ENCODE data around the gene GPATCH3.

The GPATCH3 gene, protein sequence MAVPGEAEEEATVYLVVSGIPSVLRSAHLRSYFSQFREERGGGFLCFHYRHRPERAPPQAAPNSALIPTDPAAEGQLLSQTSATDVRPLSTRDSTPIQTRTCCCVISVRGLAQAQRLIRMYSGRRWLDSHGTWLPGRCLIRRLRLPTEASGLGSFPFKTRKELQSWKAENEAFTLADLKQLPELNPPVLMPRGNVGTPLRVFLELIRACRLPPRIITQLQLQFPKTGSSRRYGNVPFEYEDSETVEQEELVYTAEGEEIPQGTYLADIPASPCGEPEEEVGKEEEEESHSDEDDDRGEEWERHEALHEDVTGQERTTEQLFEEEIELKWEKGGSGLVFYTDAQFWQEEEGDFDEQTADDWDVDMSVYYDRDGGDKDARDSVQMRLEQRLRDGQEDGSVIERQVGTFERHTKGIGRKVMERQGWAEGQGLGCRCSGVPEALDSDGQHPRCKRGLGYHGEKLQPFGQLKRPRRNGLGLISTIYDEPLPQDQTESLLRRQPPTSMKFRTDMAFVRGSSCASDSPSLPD

GRCh38 chr1:26900001-26900814, at the start of gene GPATCH3:
TSS of gene GPATCH3 (minus strand) at chr1:26900467. CDS start at chr1:26900442, 25 bp downstream.
- TF ChIP-seq, protein P1, sequence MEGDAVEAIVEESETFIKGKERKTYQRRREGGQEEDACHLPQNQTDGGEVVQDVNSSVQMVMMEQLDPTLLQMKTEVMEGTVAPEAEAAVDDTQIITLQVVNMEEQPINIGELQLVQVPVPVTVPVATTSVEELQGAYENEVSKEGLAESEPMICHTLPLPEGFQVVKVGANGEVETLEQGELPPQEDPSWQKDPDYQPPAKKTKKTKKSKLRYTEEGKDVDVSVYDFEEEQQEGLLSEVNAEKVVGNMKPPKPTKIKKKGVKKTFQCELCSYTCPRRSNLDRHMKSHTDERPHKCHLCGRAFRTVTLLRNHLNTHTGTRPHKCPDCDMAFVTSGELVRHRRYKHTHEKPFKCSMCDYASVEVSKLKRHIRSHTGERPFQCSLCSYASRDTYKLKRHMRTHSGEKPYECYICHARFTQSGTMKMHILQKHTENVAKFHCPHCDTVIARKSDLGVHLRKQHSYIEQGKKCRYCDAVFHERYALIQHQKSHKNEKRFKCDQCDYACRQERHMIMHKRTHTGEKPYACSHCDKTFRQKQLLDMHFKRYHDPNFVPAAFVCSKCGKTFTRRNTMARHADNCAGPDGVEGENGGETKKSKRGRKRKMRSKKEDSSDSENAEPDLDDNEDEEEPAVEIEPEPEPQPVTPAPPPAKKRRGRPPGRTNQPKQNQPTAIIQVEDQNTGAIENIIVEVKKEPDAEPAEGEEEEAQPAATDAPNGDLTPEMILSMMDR (IDR thresholded peaks at IDR 0.05), result no peak
- no peak for TF ChIP-seq ZFX (IDR thresholded peaks at IDR 0.05; ENCODE audit: borderline replicate concordance)
- H3K27ac ChIP-seq, result peak within 1 kb of the TSS; percentile 85

GRCh38 chr1:26949926-26950319, 49.7 kb upstream of the GPATCH3 start:
- H3K27ac ChIP-seq, result no peak overlapping the region
- TF ChIP-seq ZFX (IDR thresholded peaks at IDR 0.05; ENCODE audit: borderline replicate concordance), result no peak
- TF ChIP-seq, protein P1 (IDR thresholded peaks at IDR 0.05), result no peak

DNA sequence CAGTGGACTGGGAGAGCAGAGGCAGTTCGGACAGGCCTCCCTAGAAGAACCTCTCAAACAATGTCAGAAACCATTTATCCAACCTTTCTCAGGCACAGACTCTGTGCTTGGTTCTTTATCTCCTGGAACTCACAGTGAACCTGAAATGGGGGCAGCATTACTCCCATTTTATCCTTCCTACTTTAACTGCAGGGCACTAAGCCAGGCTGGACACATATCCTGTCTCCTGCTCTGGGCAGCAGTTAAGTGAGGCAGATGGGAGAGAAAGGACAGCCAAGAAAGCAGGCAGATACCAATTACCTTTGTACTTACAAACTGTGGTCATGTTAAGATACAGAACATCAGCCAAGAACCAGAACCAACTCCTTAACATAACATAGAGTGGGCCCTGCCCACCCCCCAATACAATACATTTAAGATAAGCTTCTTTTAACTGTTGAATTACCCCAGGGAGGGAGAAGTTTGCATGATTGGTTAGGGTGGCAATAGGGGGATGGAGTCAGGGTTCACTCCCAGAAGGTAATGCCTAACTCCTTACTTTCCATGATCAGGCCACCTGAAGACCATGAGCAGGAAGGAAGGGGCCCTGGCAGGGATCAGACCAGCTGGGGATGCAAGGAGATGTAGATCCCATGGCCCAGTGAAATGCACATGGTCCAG, 49.1 kb upstream of the GPATCH3 start:
- peak overlapping the region; percentile 18; the same call in 1 of the 2 replicates for H3K27ac ChIP-seq
- TF ChIP-seq, protein P1 (IDR thresholded peaks at IDR 0.05), result no peak
- TF ChIP-seq ZFX (IDR thresholded peaks at IDR 0.05; ENCODE audit: borderline replicate concordance), result no peak

GRCh38 chr1:26948725-26949057, 48.4 kb upstream of the GPATCH3 start:
- H3K27ac ChIP-seq, result peak overlapping the region; percentile 18; the same call in 1 of the 2 replicates

- TF ChIP-seq ZFX (IDR thresholded peaks at IDR 0.05; ENCODE audit: borderline replicate concordance), result no peak
- TF ChIP-seq, protein P1 (IDR thresholded peaks at IDR 0.05), result no peak
- H3K27ac ChIP-seq, result peak overlapping the region; percentile 33
These were observed 46.0 kb upstream of the GPATCH3 start for GRCh38 chr1:26946270-26946669.

DNA sequence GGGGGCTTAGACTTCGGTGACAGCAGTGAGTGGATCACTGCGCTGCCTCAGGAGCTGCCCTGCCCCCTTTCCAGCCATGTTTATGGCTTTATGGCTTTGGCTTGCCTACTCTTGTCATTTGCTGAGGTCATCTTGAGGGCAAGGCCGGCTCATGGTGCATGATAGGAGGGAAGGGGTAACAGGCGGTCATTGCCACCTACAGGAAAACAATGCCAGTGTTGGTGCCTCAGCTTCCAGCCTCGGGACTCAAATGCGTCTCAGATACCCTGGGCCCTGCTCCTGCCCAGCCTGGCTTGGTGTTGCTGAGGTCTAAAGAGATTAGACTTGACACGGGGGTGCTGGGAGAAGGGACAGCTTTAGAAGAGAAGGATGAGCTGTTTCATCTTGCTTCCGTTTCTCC, 45.5 kb upstream of the GPATCH3 start:
- H3K27ac ChIP-seq, result no peak overlapping the region
- TF ChIP-seq ZFX (IDR thresholded peaks at IDR 0.05; ENCODE audit: borderline replicate concordance), result no peak
- TF ChIP-seq, protein P1 (IDR thresholded peaks at IDR 0.05), result no peak

DNA sequence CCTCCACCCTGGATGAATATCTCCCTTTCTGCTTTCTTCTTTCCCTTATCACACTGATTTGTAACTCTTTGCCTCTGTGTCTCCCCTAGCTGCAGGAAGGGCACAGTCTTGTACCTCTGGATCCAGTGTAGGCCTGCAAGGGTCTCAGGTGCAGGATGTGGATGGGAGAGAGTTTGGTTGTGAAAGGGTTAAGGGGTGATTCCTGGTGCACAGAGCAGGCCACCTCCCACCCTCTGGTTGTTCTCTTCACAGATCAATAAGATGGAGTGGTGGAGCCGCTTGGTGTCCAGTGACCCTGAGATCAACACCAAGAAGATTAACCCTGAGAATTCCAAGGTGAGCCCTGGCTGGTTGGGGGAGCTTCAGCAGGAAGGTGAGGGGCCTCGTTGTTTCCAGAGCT, 44.9 kb upstream of the GPATCH3 start:
- H3K27ac ChIP-seq, result no peak overlapping the region
- TF ChIP-seq, protein P1 (IDR thresholded peaks at IDR 0.05), result no peak
- no peak for TF ChIP-seq ZFX (IDR thresholded peaks at IDR 0.05; ENCODE audit: borderline replicate concordance)
